K562 (cell line): Measurements from ENCODE around the gene CEP68. TPM values are rescaled to one million over a fixed set of nuclear protein-coding genes. Genes with fewer than 3 reads are reported as not detected.
A peak's percentile ranks its signal among the peaks of the same experiment; 100 is the strongest.

Source experiments
- ADNP ChIP-seq: fragments of 200-800 bp; sonication (Bioruptor generic); IDR thresholded peaks from 2 replicates; pipeline ENCODE4 v1.6.1; 2016; ENCODE audit warnings: missing genetic modification characterization, missing compliant biosample characterization
- ARHGAP35 ChIP-seq: fragments of 450-650 bp; IDR thresholded peaks from 2 replicates; pipeline ENCODE4 v1.6.1; 2018; ENCODE audit not compliant: partially characterized antibody
- ARID1B ChIP-seq: fragments of 450-650 bp; IDR thresholded peaks from 2 replicates; pipeline ENCODE4 v1.6.1; 2016; ENCODE audit warnings: antibody characterized with exemption, mild to moderate bottlenecking, inconsistent platforms
- ATF4 ChIP-seq: fragments of 450-650 bp; formaldehyde crosslinking; IDR thresholded peaks from 2 replicates; pipeline ENCODE4 v1.4.0; 2022; ENCODE audit warnings: mild to moderate bottlenecking, moderate library complexity
- C11orf30 ChIP-seq: fragments of 450-650 bp; IDR thresholded peaks from 2 replicates; pipeline ENCODE4 v1.6.1; 2016; ENCODE audit warnings: low read depth, mild to moderate bottlenecking
- CEBPG ChIP-seq, 3 experiments: fragments of 200-800 bp in 1 of 3; sonication (Bioruptor generic) in 1 of 3; sonication (generic) in 1 of 3; formaldehyde crosslinking in 1 of 3; IDR thresholded peaks in 2 of 3; conservative IDR thresholded peaks in 1 of 3; 2 replicates each; pipeline versions ENCODE4 v1.6.1 to v1.8.0; 2016 to 2022; ENCODE audit warnings: missing compliant biosample characterization in 2 of 3, missing genetic modification characterization in 2 of 3, mild to moderate bottlenecking in 1 of 3, missing genetic modification reagents in 1 of 3
- CTBP1 ChIP-seq: fragments of 450-650 bp; IDR thresholded peaks from 2 replicates; pipeline ENCODE4 v1.6.1; 2016; ENCODE audit warnings: borderline replicate concordance
- DMBX1 ChIP-seq: fragments of 250-450 bp; sonication (Bioruptor Pico); IDR thresholded peaks from 2 replicates; pipeline ENCODE4 v1.8.0; 2022; ENCODE audit warnings: inconsistent platforms, mild to moderate bottlenecking, moderate library complexity, borderline replicate concordance
- EP300 ChIP-seq: IDR thresholded peaks from 2 replicates; pipeline ENCODE4 v1.6.1; 2012; ENCODE audit warnings: low read length, improper control_type of control experiment
- GTF2A2 ChIP-seq: IDR thresholded peaks from 2 replicates; pipeline ENCODE4 v1.6.1; 2016; ENCODE audit warnings: mild to moderate bottlenecking, missing genetic modification characterization, missing compliant biosample characterization
- JUN ChIP-seq, 2 experiments: sonication (generic) in 1 of 2; formaldehyde crosslinking in 1 of 2; IDR thresholded peaks; 2 replicates each; pipeline versions ENCODE4 v1.6.1 to v1.8.0; 2012 to 2022; ENCODE audit warnings: borderline replicate concordance in 2 of 2, mild to moderate bottlenecking in 2 of 2, improper control_type of control experiment in 1 of 2, low read depth in 1 of 2, low read length in 1 of 2, missing genetic modification reagents in 1 of 2
- KLF6 ChIP-seq: fragments of 250-450 bp; sonication (Bioruptor Pico); IDR thresholded peaks from 2 replicates; pipeline ENCODE4 v1.4.0; 2020; ENCODE audit warnings: mild to moderate bottlenecking, moderate library complexity, borderline replicate concordance
- MAFK ChIP-seq: IDR thresholded peaks from 2 replicates; pipeline ENCODE4 v1.6.1; 2011; ENCODE audit warnings: low read length, improper control_type of control experiment
- MEF2D ChIP-seq: conservative IDR thresholded peaks from 2 replicates; pipeline ENCODE4 v1.6.1; 2016; ENCODE audit warnings: low read depth, missing genetic modification characterization, missing compliant biosample characterization
- MTA1 ChIP-seq: fragments of 450-650 bp; IDR thresholded peaks from 2 replicates; pipeline ENCODE4 v1.6.1; 2017; ENCODE audit warnings: borderline replicate concordance
- NEUROD1 ChIP-seq: fragments of 150-350 bp; IDR thresholded peaks from 2 replicates; pipeline ENCODE4 v1.6.1; 2014; ENCODE audit warnings: borderline replicate concordance, low read length, low read depth; ENCODE audit not compliant: partially characterized antibody
- NR1H2 ChIP-seq: sonication (generic); formaldehyde crosslinking; IDR thresholded peaks from 2 replicates; pipeline ENCODE4 v1.4.0; 2020; ENCODE audit warnings: mild to moderate bottlenecking, missing genetic modification reagents
- NRF1 ChIP-seq, 2 experiments: fragments of 450-650 bp; IDR thresholded peaks in 1 of 2; conservative IDR thresholded peaks in 1 of 2; 2 replicates each; pipeline ENCODE4 v1.6.1; 2014; ENCODE audit warnings: mild to moderate bottlenecking in 2 of 2
- SMARCA4 ChIP-seq: fragments of 450-650 bp; IDR thresholded peaks from 2 replicates; pipeline ENCODE4 v1.6.1; 2016
- TBL1XR1 ChIP-seq, 2 experiments: IDR thresholded peaks; 2 replicates each; pipeline ENCODE4 v1.6.1; 2012; ENCODE audit warnings: improper control_type of control experiment in 2 of 2, low read length in 2 of 2, mild to moderate bottlenecking in 1 of 2
- TFE3 ChIP-seq: fragments of 450-650 bp; formaldehyde crosslinking; IDR thresholded peaks from 2 replicates; pipeline ENCODE4 v1.4.0; 2020; ENCODE audit warnings: mild to moderate bottlenecking, mixed read lengths
- ZBTB17 ChIP-seq: fragments of 450-650 bp; formaldehyde crosslinking; IDR thresholded peaks from 2 replicates; pipeline ENCODE4 v1.4.0; 2020; ENCODE audit warnings: mild to moderate bottlenecking
- ZFP30 ChIP-seq: fragments of 250-450 bp; sonication (Bioruptor Pico); IDR thresholded peaks from 2 replicates; pipeline ENCODE4 v1.8.0; 2022; ENCODE audit warnings: moderate library complexity, mild to moderate bottlenecking, inconsistent platforms, borderline replicate concordance
- ZNF316 ChIP-seq: fragments of 450-650 bp; IDR thresholded peaks from 2 replicates; pipeline ENCODE4 v1.6.1; 2016
- ZNF408 ChIP-seq: fragments of 250-450 bp; sonication (Bioruptor Pico); IDR thresholded peaks from 2 replicates; pipeline ENCODE4 v1.4.0; 2020; ENCODE audit warnings: low read depth, mild to moderate bottlenecking, moderate library complexity
- ZNF584 ChIP-seq: fragments of 200-800 bp; sonication (Bioruptor generic); IDR thresholded peaks from 2 replicates; pipeline ENCODE4 v1.6.1; 2016; ENCODE audit warnings: low read depth, mild to moderate bottlenecking, missing genetic modification characterization, missing compliant biosample characterization
- ZNF699 ChIP-seq: fragments of 250-450 bp; sonication (Bioruptor Pico); IDR thresholded peaks from 2 replicates; pipeline ENCODE4 v1.8.0; 2021; ENCODE audit warnings: mild to moderate bottlenecking, moderate library complexity; ENCODE audit not compliant: insufficient replicate concordance
- polyA plus RNA-seq, 8 experiments: library from polyadenylated mRNA; depleted of rRNA in 4 of 8; stranded (reverse) in 5 of 8; unstranded in 3 of 8; fragments of >200 nt; fragmentation: Nextera tagmentation in 2 of 8; fragmentation: Illumina TruSeq in 1 of 8; extraction: Ambion mirVana in 2 of 8; extraction: Trizol in 1 of 8; gene quantifications; 2 replicates each; pipeline versions ENCODE4 v1.2.1 to v1.2.3, GENCODE V29; 2011 to 2014; ENCODE audit warnings: inconsistent platforms in 1 of 8, missing spikeins in 1 of 8
- total RNA-seq, 7 experiments: library from RNA; depleted of rRNA in 6 of 7; stranded (reverse); fragments of >200 nt in 6 of 7; fragmentation: Illumina TruSeq in 2 of 7; extraction: Trizol in 2 of 7; gene quantifications; 2 replicates each; pipeline versions ENCODE4 v1.2.1 to v1.2.3, GENCODE V29; 2011 to 2021; ENCODE audit warnings: low replicate concordance in 1 of 7

The CEP68 gene
- total and polyA plus RNA-seq, 9 of the 15 experiments (the other 6 are each of a cell fraction or from before 2014, with no cell fraction given) = 1.4 to 8.5 (median 5.2) TPM

DNA sequence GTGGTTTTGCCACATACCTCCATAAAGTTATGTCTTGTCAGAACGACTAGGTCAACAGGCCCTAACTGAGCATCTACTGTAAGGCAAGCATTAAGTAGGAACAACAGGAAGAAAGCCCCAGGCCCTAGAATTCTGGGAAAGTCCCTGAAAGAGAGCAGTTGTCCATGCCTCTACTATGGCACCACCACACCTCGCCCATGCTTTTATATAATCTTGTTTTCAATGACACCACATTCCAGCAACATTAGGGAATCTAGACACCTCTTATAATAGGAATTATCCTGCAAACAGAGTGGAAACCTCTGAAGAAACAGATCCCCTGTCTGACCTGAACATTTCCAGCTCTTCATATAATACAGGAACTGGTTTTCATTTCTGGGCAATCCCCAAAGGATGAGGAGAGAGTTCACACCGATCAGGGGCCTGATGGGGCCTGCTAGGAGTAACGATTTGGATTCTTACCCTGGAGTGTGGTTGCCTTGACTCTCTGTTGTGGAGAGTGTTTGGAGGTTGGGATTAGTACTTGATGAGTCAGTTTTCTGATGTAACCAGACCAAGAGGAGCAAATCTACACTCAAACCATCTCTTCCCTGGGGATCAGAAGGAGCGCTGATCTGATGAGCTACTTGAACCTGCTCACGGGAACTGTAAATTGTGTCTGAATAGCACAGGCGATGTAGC, 31.9 kb upstream of the CEP68 start (continued):
- TF ChIP-seq JUN (IDR thresholded peaks at IDR 0.05; ENCODE audit: borderline replicate concordance, low read depth, low read length) (peak; percentile 66; the same call in 1 of the 2 replicates), JUN (CRISPR knock-in tag; IDR thresholded peaks at IDR 0.05; ENCODE audit: borderline replicate concordance) (no peak), SMARCA4 (peak; percentile 55; the same call in 1 of the 2 replicates), C11orf30 (peak; percentile 61; the same call in 1 of the 2 replicates), CEBPG (CRISPR knock-in tag; IDR thresholded peaks at IDR 0.05) (peak; percentile 71; the same call in 1 of the 2 replicates), CEBPG (tag; conservative IDR thresholded peaks at IDR 0.05 in 1 of 2, IDR thresholded peaks at IDR 0.05 in 1 of 2) (peak in 1 of 2 experiments; percentile 74; a peak in 2 of 4 replicates), ADNP (tag) (0 out of 2 replicates have a peak, but pooled peaks have one; percentile 32), NR1H2 (CRISPR knock-in tag) (no peak), GTF2A2 (no peak), ARHGAP35 (no peak), ARID1B (peak; percentile 49; the same call in 1 of the 2 replicates), MEF2D (tag) (no peak), ZBTB17 (no peak), ZNF584 (CRISPR knock-in tag) (0 out of 2 replicates have a peak, but pooled peaks have one; percentile 41), EP300 (peak; percentile 49; the same call in 1 of the 2 replicates), NEUROD1 (peak; percentile 28), CTBP1 (peak; percentile 80), TBL1XR1 (IDR thresholded peaks at IDR 0.05; ENCODE audit: low read length in 2 of 2) (no peak), ZNF316 (peak; percentile 48; the same call in 1 of the 2 replicates), KLF6 (no peak), ZNF408 (CRISPR knock-in tag) (no peak), TFE3 (CRISPR knock-in tag) (no peak), ZFP30 (CRISPR knock-in tag) (no peak), MAFK (0 out of 2 replicates have a peak, but pooled peaks have one; percentile 20), DMBX1 (CRISPR knock-in tag) (peak; percentile 61; the same call in 1 of the 2 replicates), MTA1 (no peak), NRF1 (conservative IDR thresholded peaks at IDR 0.05 in 1 of 2, IDR thresholded peaks at IDR 0.05 in 1 of 2) (peak; percentile 27 to 41; a peak in 1 of 4 replicates), ATF4 (CRISPR knock-in tag) (peak; percentile 53; the same call in 1 of the 2 replicates), ZNF699 (CRISPR knock-in tag) (no peak)
